CD14-positive monocyte (primary cell): ENCODE data around the gene SNX13. TPM values are rescaled to one million over a fixed set of nuclear protein-coding genes. Genes with fewer than 3 reads are reported as not detected.
"Not testable (repeated sequence)": the region's sequence is repeated elsewhere in the genome, so short reads cannot be mapped to it uniquely, and the experiment has no call there.

ENCODE experiments used
- DNase-seq, 3 donors: peaks; one replicate each; pipeline ENCODE4 v3.0.0-alpha.2; 2011 to 2022
- H2AFZ ChIP-seq: 2 replicates; pipeline ENCODE4 v1.6.0; 2012; ENCODE audit warnings: mild to moderate bottlenecking, low read depth, low read length, inconsistent platforms; ENCODE audit not compliant: insufficient read depth, poor library complexity, severe bottlenecking
- H3K27ac ChIP-seq, 2 donors: 1 replicate in 1 of 2; 2 replicates in 1 of 2; pipeline ENCODE4 v1.5.1; 2012 to 2013; ENCODE audit warnings: low read length in 2 of 2, control low read depth in 1 of 2, inconsistent platforms in 1 of 2, low read depth in 1 of 2, mild to moderate bottlenecking in 1 of 2
- H3K27me3 ChIP-seq, 2 donors: one replicate each; pipeline versions ENCODE4 v1.6.0 to v1.6.1; 2011 to 2013; ENCODE audit warnings: low read length in 2 of 2; ENCODE audit not compliant: control insufficient read depth in 2 of 2, insufficient read depth in 2 of 2
- H3K36me3 ChIP-seq, 2 donors: replicated peaks in 1 of 2; 1 replicate in 1 of 2; 2 replicates in 1 of 2; pipeline versions ENCODE4 v1.5.1 to v1.6.1; 2012 to 2013; ENCODE audit warnings: low read length in 2 of 2, control low read depth in 1 of 2, inconsistent platforms in 1 of 2, mild to moderate bottlenecking in 1 of 2; ENCODE audit not compliant: insufficient read depth in 2 of 2, control insufficient read depth in 1 of 2
- H3K4me1 ChIP-seq, 2 donors: 1 replicate in 1 of 2; 2 replicates in 1 of 2; pipeline versions ENCODE4 v1.5.1 to v1.6.1; 2012 to 2013; ENCODE audit warnings: low read length in 2 of 2, control low read depth in 1 of 2, inconsistent platforms in 1 of 2, mild to moderate bottlenecking in 1 of 2, moderate library complexity in 1 of 2; ENCODE audit not compliant: insufficient read depth in 2 of 2, control insufficient read depth in 1 of 2
- H3K4me2 ChIP-seq: replicated peaks from 2 replicates; pipeline ENCODE3; 2012; ENCODE audit warnings: low read length, moderate library complexity, mild to moderate bottlenecking; ENCODE audit not compliant: poor library complexity, severe bottlenecking; ENCODE audit errors: extremely low read depth
- H3K4me3 ChIP-seq, 3 experiments: fragments of 200-600 bp in 1 of 3; sonication (generic) in 1 of 3; replicated peaks in 1 of 3; 1 replicate in 2 of 3; 2 replicates in 1 of 3; pipeline ENCODE4 v1.5.1; 2011 to 2013; ENCODE audit warnings: low read length in 3 of 3, mild to moderate bottlenecking in 3 of 3, control low read depth in 2 of 3, low read depth in 2 of 3, inconsistent platforms in 1 of 3, moderate library complexity in 1 of 3
- H3K79me2 ChIP-seq: 2 replicates; pipeline ENCODE4 v1.6.0; 2012; ENCODE audit warnings: mild to moderate bottlenecking, control low read depth, inconsistent platforms, low read length, moderate library complexity; ENCODE audit not compliant: insufficient read depth
- H3K9ac ChIP-seq: 2 replicates; pipeline ENCODE4 v1.6.0; 2017; ENCODE audit warnings: low read length, mild to moderate bottlenecking; ENCODE audit not compliant: insufficient read depth, poor library complexity, severe bottlenecking
- H3K9me3 ChIP-seq, 2 donors: replicated peaks in 1 of 2; 1 replicate in 1 of 2; 2 replicates in 1 of 2; pipeline versions ENCODE4 v1.5.1 to v1.6.1; 2012 to 2013; ENCODE audit warnings: low read length in 2 of 2, control low read depth in 1 of 2; ENCODE audit not compliant: control insufficient read depth in 1 of 2, insufficient read depth in 1 of 2
- H4K20me1 ChIP-seq: 2 replicates; pipeline ENCODE4 v1.6.0; 2012; ENCODE audit warnings: mild to moderate bottlenecking, low read length, control low read depth, moderate library complexity; ENCODE audit not compliant: insufficient read depth
- H3K27ac Mint-ChIP-seq, 7 donors: one replicate each; pipeline ENCODE4 v1.8.0; 2020; ENCODE audit warnings: mild to moderate bottlenecking in 7 of 7, mixed read lengths in 7 of 7, moderate library complexity in 6 of 7, inconsistent platforms in 2 of 7
- H3K27me3 Mint-ChIP-seq, 3 donors: one replicate each; pipeline ENCODE4 v1.8.0; 2021 to 2022; ENCODE audit warnings: low read depth in 3 of 3, mild to moderate bottlenecking in 3 of 3, mixed read lengths in 3 of 3, moderate library complexity in 3 of 3, inconsistent platforms in 1 of 3
- H3K36me3 Mint-ChIP-seq, 2 donors: one replicate each; pipeline ENCODE4 v1.8.0; 2020; ENCODE audit warnings: mixed read lengths in 2 of 2, inconsistent platforms in 1 of 2, mild to moderate bottlenecking in 1 of 2
- H3K4me1 Mint-ChIP-seq: one replicate; pipeline ENCODE4 v1.8.0; 2020; ENCODE audit warnings: mild to moderate bottlenecking, mixed read lengths
- H3K4me3 Mint-ChIP-seq, 2 donors: one replicate each; pipeline ENCODE4 v1.8.0; 2020; ENCODE audit warnings: mild to moderate bottlenecking in 2 of 2, mixed read lengths in 2 of 2, moderate library complexity in 1 of 2
- H3K9me3 Mint-ChIP-seq, 7 donors: one replicate each; pipeline ENCODE4 v1.8.0; 2020 to 2022; ENCODE audit warnings: mixed read lengths in 7 of 7, mild to moderate bottlenecking in 6 of 7, moderate library complexity in 6 of 7, inconsistent platforms in 2 of 7
- CTCF ChIP-seq: fragments of 200-600 bp; IDR thresholded peaks from one replicate; pipeline ENCODE4 v1.8.0; 2022; ENCODE audit warnings: antibody characterized with exemption, mild to moderate bottlenecking
- WGBS: methylation state at CpG from one replicate; pipeline ENCODE4 v1.1.5; 2013; ENCODE audit warnings: missing lambda C conversion rate; ENCODE audit not compliant: insufficient coverage; 5-methylcytosine and 5-hydroxymethylcytosine counted together
- intact Hi-C, 2 donors: fragments of 100-400 bp; cut with micrococcal nuclease; formaldehyde crosslinking; loops; one replicate each; pipeline versions ENCODE4 v1.15.0 to v1.15.1; 2023
- polyA plus RNA-seq, 3 donors: library from polyadenylated mRNA; depleted of rRNA in 1 of 3; unstranded in 2 of 3; stranded (reverse) in 1 of 3; fragments of 300-500 nt in 2 of 3; fragments of >200 nt in 1 of 3; fragmentation: Illumina TruSeq in 2 of 3; gene quantifications; 1 replicate in 2 of 3; 2 replicates in 1 of 3; pipeline ENCODE4 v1.2.3, GENCODE V29; 2012 to 2021

Gene SNX13
- polyA plus RNA-seq, 3 donors = 12.1 to 31.3 (median 17.4) TPM

GRCh38 chr7:17815318-17815717 lies 125.0 kb downstream of the SNX13 start:
- intact Hi-C loops = no loop called here
- Histone ChIP-seq H3K4me1 (no peaks in the 10 kb centered on the region), H4K20me1 (no peaks in the 10 kb centered on the region), H3K27ac (no peak overlapping the region), H3K4me3 (no peak overlapping the region), H2AFZ (no peak overlapping the region), H3K9me3 (peaks cover 2 to 7% of the 10 kb centered on the region in 2 donors), H3K36me3 (peaks cover 42 to 54% of the 10 kb centered on the region in 2 donors), H3K79me2 (no peaks in the 10 kb centered on the region), H3K4me2 (no peak overlapping the region), H3K9ac (no peak overlapping the region), H3K27me3 (no peaks in the 10 kb centered on the region)
- 92% methylated on average over 3 of the region's 4 CpGs for WGBS
- H3K36me3 Mint-ChIP-seq = peaks cover 47 to 55% of the 10 kb centered on the region in 2 donors
- no peak overlapping the region for H3K4me3 Mint-ChIP-seq
- peaks cover 6 to 16% (median 13%) of the 10 kb centered on the region in 7 donors for H3K9me3 Mint-ChIP-seq
- no peak for DNase-seq
- peak overlapping the region in 2 of 7 donors; percentile 26 to 30 for H3K27ac Mint-ChIP-seq
- H3K27me3 Mint-ChIP-seq = no peaks in the 10 kb centered on the region
- H3K4me1 Mint-ChIP-seq = no peaks in the 10 kb centered on the region
- TF ChIP-seq CTCF = no peak

- intact Hi-C loops = no loop called here
- peaks cover 2 to 7% of the 10 kb centered on the region in 2 donors for H3K9me3 ChIP-seq
These were observed 126.2 kb downstream of the SNX13 start for GRCh38 chr7:17814058-17814457.

GRCh38 chr7:17809215-17809614 lies 131.1 kb downstream of the SNX13 start:
- H3K36me3 ChIP-seq = peaks cover 28 to 56% of the 10 kb centered on the region in 2 donors
- H3K4me3 ChIP-seq, DNase-seq, H3K9me3 ChIP-seq, H3K9ac ChIP-seq, H3K27ac ChIP-seq, H3K27me3 Mint-ChIP-seq, H3K4me1 Mint-ChIP-seq, H4K20me1 ChIP-seq, H2AFZ ChIP-seq, intact Hi-C loops, H3K4me2 ChIP-seq, H3K27me3 ChIP-seq, H3K4me1 ChIP-seq, H3K79me2 ChIP-seq, H3K27ac Mint-ChIP-seq, H3K4me3 Mint-ChIP-seq: not testable (repeated sequence)
- peaks cover 66 to 81% of the 10 kb centered on the region in 2 donors for H3K36me3 Mint-ChIP-seq
- peaks cover 6 to 16% (median 13%) of the 10 kb centered on the region in 7 donors for H3K9me3 Mint-ChIP-seq

More at GRCh38 chr7:17814058-17814457, 126.2 kb downstream of the SNX13 start:
- H3K27me3 ChIP-seq = no peaks in the 10 kb centered on the region
- no peaks in the 10 kb centered on the region for H3K4me1 Mint-ChIP-seq
- no peak for TF ChIP-seq CTCF
- H3K9me3 Mint-ChIP-seq = peaks cover 6 to 16% (median 13%) of the 10 kb centered on the region in 7 donors
- H3K4me3 ChIP-seq = no peak overlapping the region
- no peak for DNase-seq
- no peaks in the 10 kb centered on the region for H3K4me1 ChIP-seq
- WGBS = no CpG with 5 or more reads among the region's 1 CpG
- H3K4me3 Mint-ChIP-seq = no peak overlapping the region
- no peaks in the 10 kb centered on the region for H4K20me1 ChIP-seq
- no peak overlapping the region for H3K9ac ChIP-seq
- no peak overlapping the region for H3K27ac ChIP-seq
- H3K27ac Mint-ChIP-seq = no peak overlapping the region
- H3K36me3 ChIP-seq = peaks cover 39 to 54% of the 10 kb centered on the region in 2 donors
- no peaks in the 10 kb centered on the region for H3K79me2 ChIP-seq
- H3K27me3 Mint-ChIP-seq = no peaks in the 10 kb centered on the region
- H2AFZ ChIP-seq = no peak overlapping the region
- peaks cover 58 to 62% of the 10 kb centered on the region in 2 donors for H3K36me3 Mint-ChIP-seq
- no peak overlapping the region for H3K4me2 ChIP-seq
